SK-N-SH treated with all-trans-retinoic acid at 6 μM for 48 hours (cell line): ENCODE results near the gene BAIAP3.

Experiments
- ARNTL ChIP-seq: fragments of 450-650 bp; formaldehyde crosslinking; IDR thresholded peaks from 2 replicates; pipeline ENCODE4 v1.5.0; 2020; ENCODE audit warnings: low read depth, mild to moderate bottlenecking, moderate library complexity, borderline replicate concordance
- BACH2 ChIP-seq: fragments of 250-450 bp; sonication (Bioruptor Pico); IDR thresholded peaks from 2 replicates; pipeline ENCODE4 v1.9.0; 2021; ENCODE audit warnings: mild to moderate bottlenecking, borderline replicate concordance
- CSDC2 ChIP-seq: fragments of 250-450 bp; sonication (Bioruptor Pico); IDR thresholded peaks from 2 replicates; pipeline ENCODE4 v1.5.0; 2020; ENCODE audit warnings: mild to moderate bottlenecking, moderate library complexity
- ESRRG ChIP-seq: fragments of 250-450 bp; sonication (Bioruptor Pico); IDR thresholded peaks from 2 replicates; pipeline ENCODE4 v1.6.1; 2021; ENCODE audit warnings: mild to moderate bottlenecking
- GLIS3 ChIP-seq: fragments of 250-450 bp; sonication (Bioruptor Pico); IDR thresholded peaks from 2 replicates; pipeline ENCODE4 v1.5.0; 2020; ENCODE audit warnings: mild to moderate bottlenecking, moderate library complexity
- ISL1 ChIP-seq: fragments of 250-450 bp; sonication (Bioruptor Pico); IDR thresholded peaks from 2 replicates; pipeline ENCODE4 v2.1.2; 2022; ENCODE audit warnings: mild to moderate bottlenecking, moderate library complexity
- PPARA ChIP-seq: fragments of 250-450 bp; sonication (Bioruptor Pico); IDR thresholded peaks from 2 replicates; pipeline ENCODE4 v1.5.0; 2020; ENCODE audit warnings: mild to moderate bottlenecking, borderline replicate concordance
- RARB ChIP-seq: fragments of 250-450 bp; sonication (Bioruptor Pico); IDR thresholded peaks from 2 replicates; pipeline ENCODE4 v1.8.0; 2021; ENCODE audit warnings: mild to moderate bottlenecking, moderate library complexity
- ZFP3 ChIP-seq: fragments of 250-450 bp; sonication (Bioruptor Pico); IDR thresholded peaks from 2 replicates; pipeline ENCODE4 v1.5.0; 2020; ENCODE audit warnings: mild to moderate bottlenecking, moderate library complexity
- ZFP30 ChIP-seq: fragments of 450-650 bp; formaldehyde crosslinking; IDR thresholded peaks from 2 replicates; pipeline ENCODE4 v1.5.0; 2022; ENCODE audit warnings: mild to moderate bottlenecking, moderate library complexity
- ZNF8 ChIP-seq: fragments of 450-650 bp; formaldehyde crosslinking; IDR thresholded peaks from 2 replicates; pipeline ENCODE4 v1.5.0; 2020; ENCODE audit warnings: mild to moderate bottlenecking, moderate library complexity
- TF ChIP-seq, protein P1 (sequence below): fragments of 250-450 bp; sonication (Bioruptor Pico); IDR thresholded peaks from 2 replicates; pipeline ENCODE4 v1.8.0; 2020; ENCODE audit warnings: mild to moderate bottlenecking, moderate library complexity, borderline replicate concordance
- TF ChIP-seq, protein P2 (sequence below): fragments of 250-450 bp; sonication (Bioruptor Pico); IDR thresholded peaks from 2 replicates; pipeline ENCODE4 v1.8.0; 2021; ENCODE audit warnings: low read depth, mild to moderate bottlenecking, moderate library complexity, borderline replicate concordance

DNA sequence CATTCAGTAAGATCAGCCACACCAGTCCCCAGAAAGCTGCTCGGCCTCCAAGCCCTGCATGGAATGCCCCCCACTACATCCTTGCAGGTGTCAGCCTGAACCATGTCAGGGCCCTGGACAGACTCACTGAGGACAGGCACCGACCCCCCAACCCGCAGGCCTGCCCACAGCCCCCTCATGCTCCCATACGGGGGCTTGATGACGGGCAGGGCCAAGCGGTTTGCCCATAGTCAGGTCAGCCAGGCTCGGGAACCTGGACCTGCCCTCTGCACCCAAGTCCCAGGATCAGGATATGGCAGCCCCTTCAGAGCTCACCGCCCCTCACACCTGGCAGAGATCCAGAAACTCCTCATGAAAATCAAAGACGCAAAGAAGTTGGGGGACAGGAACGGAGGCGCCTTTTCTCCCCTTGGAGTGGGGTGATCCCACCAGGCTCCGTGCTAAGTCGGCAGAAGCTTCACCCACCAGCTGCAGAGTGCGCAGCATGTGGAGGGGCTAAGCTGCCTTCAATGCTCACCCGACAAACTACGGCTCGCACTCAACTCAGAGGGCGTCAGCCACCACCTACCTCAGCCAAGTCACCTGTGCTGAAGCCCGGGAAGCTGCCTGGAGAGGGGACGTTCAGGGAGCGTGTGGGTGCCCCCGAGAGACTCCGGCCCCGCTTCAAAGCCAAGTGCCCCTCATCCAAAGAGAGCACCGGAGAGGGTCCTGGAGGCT is 44.8 kb downstream of the BAIAP3 start:
- TF ChIP-seq PPARA = no peak
- TF ChIP-seq ARNTL (CRISPR knock-in tag) = no peak
- TF ChIP-seq, protein P1, sequence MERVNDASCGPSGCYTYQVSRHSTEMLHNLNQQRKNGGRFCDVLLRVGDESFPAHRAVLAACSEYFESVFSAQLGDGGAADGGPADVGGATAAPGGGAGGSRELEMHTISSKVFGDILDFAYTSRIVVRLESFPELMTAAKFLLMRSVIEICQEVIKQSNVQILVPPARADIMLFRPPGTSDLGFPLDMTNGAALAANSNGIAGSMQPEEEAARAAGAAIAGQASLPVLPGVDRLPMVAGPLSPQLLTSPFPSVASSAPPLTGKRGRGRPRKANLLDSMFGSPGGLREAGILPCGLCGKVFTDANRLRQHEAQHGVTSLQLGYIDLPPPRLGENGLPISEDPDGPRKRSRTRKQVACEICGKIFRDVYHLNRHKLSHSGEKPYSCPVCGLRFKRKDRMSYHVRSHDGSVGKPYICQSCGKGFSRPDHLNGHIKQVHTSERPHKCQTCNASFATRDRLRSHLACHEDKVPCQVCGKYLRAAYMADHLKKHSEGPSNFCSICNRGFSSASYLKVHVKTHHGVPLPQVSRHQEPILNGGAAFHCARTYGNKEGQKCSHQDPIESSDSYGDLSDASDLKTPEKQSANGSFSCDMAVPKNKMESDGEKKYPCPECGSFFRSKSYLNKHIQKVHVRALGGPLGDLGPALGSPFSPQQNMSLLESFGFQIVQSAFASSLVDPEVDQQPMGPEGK (CRISPR knock-in tag) = no peak
- TF ChIP-seq ZFP30 (CRISPR knock-in tag) = no peak
- TF ChIP-seq GLIS3 (CRISPR knock-in tag) = no peak
- no peak for TF ChIP-seq ESRRG (CRISPR knock-in tag)
- TF ChIP-seq ZFP3 = no peak
- TF ChIP-seq ISL1 (CRISPR knock-in tag) = no peak
- TF ChIP-seq ZNF8 = no peak
- TF ChIP-seq, protein P2, sequence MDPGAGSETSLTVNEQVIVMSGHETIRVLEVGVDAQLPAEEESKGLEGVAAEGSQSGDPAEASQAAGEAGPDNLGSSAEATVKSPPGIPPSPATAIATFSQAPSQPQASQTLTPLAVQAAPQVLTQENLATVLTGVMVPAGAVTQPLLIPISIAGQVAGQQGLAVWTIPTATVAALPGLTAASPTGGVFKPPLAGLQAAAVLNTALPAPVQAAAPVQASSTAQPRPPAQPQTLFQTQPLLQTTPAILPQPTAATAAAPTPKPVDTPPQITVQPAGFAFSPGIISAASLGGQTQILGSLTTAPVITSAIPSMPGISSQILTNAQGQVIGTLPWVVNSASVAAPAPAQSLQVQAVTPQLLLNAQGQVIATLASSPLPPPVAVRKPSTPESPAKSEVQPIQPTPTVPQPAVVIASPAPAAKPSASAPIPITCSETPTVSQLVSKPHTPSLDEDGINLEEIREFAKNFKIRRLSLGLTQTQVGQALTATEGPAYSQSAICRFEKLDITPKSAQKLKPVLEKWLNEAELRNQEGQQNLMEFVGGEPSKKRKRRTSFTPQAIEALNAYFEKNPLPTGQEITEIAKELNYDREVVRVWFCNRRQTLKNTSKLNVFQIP (CRISPR knock-in tag) = no peak
- no peak for TF ChIP-seq RARB (CRISPR knock-in tag)
- no peak for TF ChIP-seq CSDC2 (CRISPR knock-in tag)
- TF ChIP-seq BACH2 (CRISPR knock-in tag) = no peak
